ENCODE results near the gene GTF2I.
"Not testable (repeated sequence)": the region's sequence is repeated elsewhere in the genome, so short reads cannot be mapped to it uniquely, and the experiment has no call there.

The GTF2I gene

GRCh38 chr7:74656837-74657691 is 454 bp upstream of the GTF2I start:
- no peak for FAIRE-seq

DNA sequence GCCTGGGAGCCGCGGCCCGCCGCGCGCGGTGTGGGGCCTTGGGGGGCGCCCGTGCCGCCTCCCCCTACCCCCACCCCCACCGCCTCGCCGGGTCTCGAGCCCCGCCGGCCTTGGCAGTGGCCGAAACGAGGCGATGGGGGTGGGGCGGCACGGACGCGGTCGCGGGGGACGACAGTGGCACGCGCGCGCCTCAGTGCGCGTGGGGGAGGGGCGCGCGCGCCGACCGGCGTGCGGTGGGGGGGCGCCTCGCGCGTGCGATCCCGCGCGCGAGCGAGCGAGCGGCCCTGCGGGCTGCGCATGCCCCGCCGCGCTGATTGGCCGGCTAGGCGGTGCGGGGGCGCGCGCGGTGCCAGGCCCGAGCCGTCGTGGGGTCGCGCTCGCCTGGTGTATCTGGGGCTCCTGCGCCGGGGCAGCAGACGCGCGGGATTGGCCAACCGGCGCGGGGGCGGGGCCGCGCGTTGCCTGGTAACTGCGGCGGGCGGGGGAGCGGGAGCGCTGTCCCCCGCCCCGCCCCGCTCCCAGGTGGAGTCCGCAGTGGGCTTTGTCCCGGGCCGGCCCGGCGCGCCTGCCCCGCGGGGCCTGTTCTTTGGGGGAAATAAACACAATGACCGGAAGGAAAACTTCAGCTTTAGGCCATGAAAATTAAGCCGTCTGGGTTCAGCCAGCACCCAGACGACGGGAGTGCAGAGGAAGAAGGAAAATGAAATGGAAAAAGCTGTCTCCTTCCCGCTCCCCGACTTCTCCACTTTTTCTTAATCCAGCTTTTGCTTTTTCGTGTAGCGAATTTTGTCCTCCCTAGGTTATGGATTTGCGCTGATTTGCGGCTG is 873 bp downstream of the GTF2I start:
- no peak for FAIRE-seq

DNA sequence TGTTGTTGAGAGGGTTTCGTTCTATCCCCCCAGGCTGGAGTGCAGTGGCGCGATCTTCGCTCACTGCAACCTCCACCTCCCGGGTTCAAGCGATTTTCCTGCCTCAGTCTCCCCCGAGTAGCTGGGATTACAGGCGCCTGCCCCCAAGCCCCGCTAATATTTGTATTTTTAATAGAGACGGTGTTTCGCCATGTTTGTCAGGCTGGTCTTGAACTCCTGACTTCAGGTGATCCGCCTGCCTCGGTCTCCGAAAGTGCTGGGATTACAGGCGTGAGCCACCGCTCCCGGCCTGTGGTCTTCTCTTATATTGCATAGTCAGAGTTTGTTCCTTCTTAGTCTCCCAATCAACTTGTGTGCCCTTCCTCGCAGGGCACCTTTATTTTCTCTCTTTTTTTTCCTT is 2.7 kb downstream of the GTF2I start:
- FAIRE-seq, result not testable (repeated sequence)

DNA sequence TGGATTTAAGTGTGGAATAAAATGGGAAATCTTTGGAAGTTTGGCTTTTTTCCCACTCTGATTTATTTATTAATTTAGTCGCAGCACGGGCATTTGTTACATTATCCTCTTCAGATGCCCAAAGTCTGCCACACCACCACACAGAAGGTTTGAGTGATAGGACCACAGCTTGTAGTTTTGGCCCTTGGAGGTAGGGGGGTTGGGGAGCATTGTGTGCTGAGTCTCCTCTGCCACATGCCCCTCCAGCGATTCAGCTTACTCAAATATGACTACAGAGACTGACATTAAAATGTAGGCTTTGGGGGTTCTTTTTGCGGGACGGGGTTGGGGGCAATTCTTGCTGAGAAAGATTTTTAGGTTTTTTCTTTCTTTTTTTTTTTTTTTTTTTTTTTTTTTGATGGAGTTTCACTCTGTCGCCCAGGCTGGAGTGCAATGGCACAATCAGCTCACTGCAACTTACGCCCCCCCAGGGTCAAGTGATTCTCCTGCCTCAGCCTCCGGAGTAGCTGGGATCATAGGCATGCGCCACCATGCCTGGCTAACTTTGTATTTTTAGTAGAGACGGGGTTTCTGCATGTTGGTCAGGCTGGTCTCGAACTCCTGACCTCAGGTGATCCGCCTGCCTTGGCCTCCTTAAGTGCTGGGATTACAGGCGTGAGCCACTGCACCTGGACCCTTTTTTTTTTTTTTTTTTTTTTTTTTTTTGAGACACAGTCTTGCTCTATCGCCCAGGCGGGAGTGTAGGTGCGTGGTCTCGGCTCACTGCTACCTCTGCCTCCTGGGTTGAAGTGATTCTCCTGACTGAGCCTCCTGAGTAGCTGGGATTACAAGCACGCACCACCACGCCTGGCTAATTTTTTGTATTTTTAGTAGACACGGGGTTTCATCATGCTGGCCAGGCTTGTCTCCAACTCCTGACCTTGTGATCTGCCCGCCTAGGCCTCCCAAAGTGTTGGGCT is 4.6 kb downstream of the GTF2I start:
- FAIRE-seq, result not testable (repeated sequence)

GRCh38 chr7:74665296-74665938 is 7.9 kb downstream of the GTF2I start:
- FAIRE-seq, result no peak

- FAIRE-seq, result not testable (repeated sequence)
Observed at GRCh38 chr7:74667013-74667412, 9.5 kb downstream of the GTF2I start.

- FAIRE-seq, result not testable (repeated sequence)
Observed at GRCh38 chr7:74667520-74667919, 10.0 kb downstream of the GTF2I start.

- FAIRE-seq, result no peak
Observed at GRCh38 chr7:74671602-74672001, 14.1 kb downstream of the GTF2I start.

DNA sequence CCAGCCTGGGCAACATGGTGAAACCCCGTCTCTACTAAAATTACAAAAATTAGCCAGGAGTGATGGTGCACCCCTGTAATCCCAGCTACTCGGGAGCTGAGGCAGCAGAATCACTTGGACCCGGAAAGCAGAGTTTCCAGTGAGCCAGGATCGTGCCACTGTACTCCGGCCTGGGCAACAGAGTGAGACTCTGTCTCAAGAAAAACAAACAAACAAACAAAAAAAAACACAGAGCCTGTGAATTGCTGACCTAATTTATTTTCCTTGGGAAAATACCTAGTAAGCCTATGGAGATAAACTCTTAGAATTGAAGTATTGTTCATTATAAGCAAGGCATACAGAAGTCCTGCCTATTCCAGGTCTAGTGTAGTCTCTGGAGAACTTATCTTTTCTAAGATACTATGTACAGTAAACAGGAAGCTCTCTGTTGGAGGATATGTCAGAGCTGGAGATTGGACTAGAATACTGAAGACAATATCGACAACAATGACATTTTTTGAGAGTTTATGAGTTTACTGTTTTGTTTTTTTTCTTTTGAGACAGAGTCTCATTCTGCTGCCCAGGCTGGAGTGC is 14.9 kb downstream of the GTF2I start:
- FAIRE-seq, result no peak

- FAIRE-seq, result no peak
Observed at GRCh38 chr7:74674166-74674565, 16.6 kb downstream of the GTF2I start.

- FAIRE-seq, result no peak
Observed at GRCh38 chr7:74682829-74683228, 25.3 kb downstream of the GTF2I start.

GRCh38 chr7:74683799-74684198 is 26.3 kb downstream of the GTF2I start:
- no peak for FAIRE-seq

GRCh38 chr7:74684473-74684872 is 27.0 kb downstream of the GTF2I start:
- no peak for FAIRE-seq

- no peak for FAIRE-seq
Observed at GRCh38 chr7:74684921-74685320, 27.4 kb downstream of the GTF2I start.

DNA sequence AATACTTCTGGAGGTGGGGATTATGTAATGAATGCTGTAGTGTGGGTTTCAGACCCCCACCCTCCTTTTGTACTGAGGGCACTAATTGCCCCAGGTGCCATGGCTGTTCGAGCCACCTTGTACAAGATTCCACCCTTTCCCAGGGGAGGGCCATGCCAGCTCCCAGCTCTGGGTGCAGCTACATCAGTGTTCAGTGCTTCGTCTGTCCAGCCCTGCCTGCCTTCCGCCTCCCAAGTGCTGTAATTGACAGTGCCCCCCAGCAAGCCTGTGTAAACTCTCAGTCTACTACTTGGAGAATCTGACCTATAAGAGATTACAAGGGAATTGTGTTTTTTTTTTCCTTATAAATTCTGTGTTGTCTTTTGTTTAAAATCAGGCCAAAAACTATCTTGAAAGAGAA is 33.0 kb downstream of the GTF2I start:
- no peak for FAIRE-seq

DNA sequence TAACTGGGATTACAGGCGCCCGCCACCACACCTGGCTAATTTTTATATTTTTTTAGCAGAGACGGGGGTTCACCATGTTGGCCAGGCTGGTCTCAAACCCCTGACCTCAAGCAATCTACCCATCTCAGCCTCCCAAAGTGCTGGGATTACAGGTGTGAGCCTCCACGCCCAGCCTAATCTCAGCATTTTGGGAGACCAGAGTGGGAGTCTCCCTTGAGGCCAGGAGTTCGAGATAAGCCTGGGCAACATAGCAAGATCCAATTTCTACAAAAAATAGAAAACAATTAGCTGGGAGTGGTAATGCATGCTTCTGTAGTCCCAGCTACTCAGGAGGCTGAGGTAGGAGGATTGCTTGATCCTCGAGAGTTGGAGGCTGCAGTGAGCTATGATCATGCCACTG is 46.9 kb downstream of the GTF2I start:
- not testable (repeated sequence) for FAIRE-seq

- no peak for FAIRE-seq
Observed at GRCh38 chr7:74707238-74707637, 49.7 kb downstream of the GTF2I start.

DNA sequence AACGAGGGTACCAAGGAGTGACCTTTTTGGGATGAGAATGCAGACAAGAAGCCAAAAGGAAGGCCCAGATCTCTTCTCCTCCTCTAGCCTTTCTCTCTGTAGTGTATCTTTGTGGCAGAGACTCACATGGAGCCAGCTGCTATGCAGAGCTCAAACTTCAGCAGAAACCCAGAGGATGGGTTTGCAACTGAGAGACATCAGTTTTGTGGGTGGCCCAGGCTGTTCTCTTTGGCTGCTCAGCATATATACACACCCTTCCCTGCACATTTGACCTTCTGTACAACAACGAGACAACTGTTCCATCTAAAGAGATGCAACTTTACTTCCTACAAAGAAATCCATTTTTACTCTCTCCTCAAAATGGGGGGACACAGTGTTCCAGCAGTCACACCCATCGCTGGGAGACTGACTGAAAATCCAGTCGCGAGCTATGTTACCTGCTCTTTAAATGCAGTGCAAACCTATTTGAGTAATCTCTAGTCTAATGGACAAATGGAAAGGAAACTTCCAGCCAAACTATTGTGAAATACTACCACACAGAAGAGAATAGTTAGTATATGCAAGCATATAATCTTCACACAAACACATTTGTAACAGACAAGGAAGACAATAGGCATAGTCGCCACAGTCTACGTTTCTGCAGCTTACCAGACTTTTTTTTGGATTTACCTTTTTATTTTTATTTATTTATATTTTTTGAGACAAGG is 51.2 kb downstream of the GTF2I start:
- FAIRE-seq, result no peak

DNA sequence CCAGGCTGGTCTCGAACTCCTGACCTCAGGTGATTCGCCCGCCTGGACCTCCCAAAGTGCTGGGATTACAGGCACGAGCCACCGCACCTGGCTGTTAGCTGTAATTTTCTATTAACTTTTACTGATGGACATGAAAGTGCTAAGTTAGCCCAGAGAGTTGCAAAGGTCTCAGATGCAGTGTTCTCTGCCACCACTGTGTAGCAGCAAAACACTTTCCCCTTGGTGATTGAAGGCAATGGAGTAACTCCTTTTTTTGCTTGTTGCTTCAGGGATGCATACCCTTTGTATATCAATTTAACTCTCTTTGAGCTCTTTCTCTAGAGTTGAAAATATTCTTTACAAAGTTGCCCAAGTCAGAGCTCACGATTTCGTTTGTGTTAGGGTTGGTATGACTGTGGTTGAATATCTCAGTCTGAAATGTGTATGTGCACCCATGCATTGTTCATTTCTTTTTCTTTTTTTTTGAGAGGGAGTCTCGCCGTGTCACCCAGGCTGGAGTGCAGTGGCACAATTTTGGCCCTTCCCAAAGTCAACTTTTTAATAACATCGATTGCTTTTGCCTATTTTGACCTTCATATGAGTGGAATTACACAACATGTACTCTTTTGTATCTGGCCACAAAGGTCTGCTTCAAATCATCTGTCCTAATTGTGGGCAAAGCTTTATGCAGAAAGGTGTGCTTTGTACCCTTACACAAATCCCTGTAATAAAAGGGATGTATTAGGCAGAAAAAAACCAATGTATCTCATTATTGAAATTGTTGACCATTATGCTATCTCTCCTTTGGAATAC is 52.6 kb downstream of the GTF2I start:
- no peak for FAIRE-seq

DNA sequence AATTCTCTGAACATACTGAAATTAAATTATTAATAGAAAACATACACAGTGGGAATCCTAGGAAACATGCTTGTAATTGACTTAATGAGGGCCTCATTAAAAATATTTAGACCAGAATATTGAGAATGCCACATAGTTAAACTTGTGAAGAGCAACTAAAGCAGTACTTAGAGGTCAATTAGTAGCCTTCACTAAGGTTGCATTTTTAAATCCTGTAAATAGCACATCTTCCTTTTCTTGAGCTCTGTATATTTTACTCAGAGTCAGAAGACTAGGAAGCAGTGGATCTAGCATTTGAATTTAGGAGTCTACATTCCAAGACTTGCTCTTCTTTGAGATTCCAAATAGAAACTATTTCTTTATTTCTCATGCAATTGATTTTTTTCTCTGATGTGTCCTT is 56.0 kb downstream of the GTF2I start:
- FAIRE-seq, result no peak
